Measurements from ENCODE around the gene POMGNT2.

- TF ChIP-seq POLR2A (IDR thresholded peaks at IDR 0.05; ENCODE audit: low read depth, low read length) = no peak
- TF ChIP-seq POLR2AphosphoS5 (IDR thresholded peaks at IDR 0.05; ENCODE audit: low read length) = no peak
- TF ChIP-seq EP300 (IDR thresholded peaks at IDR 0.05; ENCODE audit: borderline replicate concordance in 1 of 2, control insufficient read depth in 1 of 2, low read depth in 2 of 2, low read length in 2 of 2) = no peak
- TF ChIP-seq RAD51 (IDR thresholded peaks at IDR 0.05) = no peak
Measured at GRCh38 chr3:43152649-43153048, 46.8 kb upstream of the POMGNT2 start.
